CD14-positive monocyte (primary cell): ENCODE measurements around the gene PCCA. TPM values are rescaled to one million over a fixed set of nuclear protein-coding genes. Genes with fewer than 3 reads are reported as not detected.

Experiments used
- DNase-seq, 3 donors: peaks; one replicate each; pipeline ENCODE4 v3.0.0-alpha.2; 2011 to 2022
- H2AFZ ChIP-seq: 2 replicates; pipeline ENCODE4 v1.6.0; 2012; ENCODE audit warnings: mild to moderate bottlenecking, low read depth, low read length, inconsistent platforms; ENCODE audit not compliant: insufficient read depth, poor library complexity, severe bottlenecking
- H3K27ac ChIP-seq, 2 donors: 1 replicate in 1 of 2; 2 replicates in 1 of 2; pipeline ENCODE4 v1.5.1; 2012 to 2013; ENCODE audit warnings: low read length in 2 of 2, control low read depth in 1 of 2, inconsistent platforms in 1 of 2, low read depth in 1 of 2, mild to moderate bottlenecking in 1 of 2
- H3K27me3 ChIP-seq, 2 donors: one replicate each; pipeline versions ENCODE4 v1.6.0 to v1.6.1; 2011 to 2013; ENCODE audit warnings: low read length in 2 of 2; ENCODE audit not compliant: control insufficient read depth in 2 of 2, insufficient read depth in 2 of 2
- H3K36me3 ChIP-seq, 2 donors: replicated peaks in 1 of 2; 1 replicate in 1 of 2; 2 replicates in 1 of 2; pipeline versions ENCODE4 v1.5.1 to v1.6.1; 2012 to 2013; ENCODE audit warnings: low read length in 2 of 2, control low read depth in 1 of 2, inconsistent platforms in 1 of 2, mild to moderate bottlenecking in 1 of 2; ENCODE audit not compliant: insufficient read depth in 2 of 2, control insufficient read depth in 1 of 2
- H3K4me1 ChIP-seq, 2 donors: 1 replicate in 1 of 2; 2 replicates in 1 of 2; pipeline versions ENCODE4 v1.5.1 to v1.6.1; 2012 to 2013; ENCODE audit warnings: low read length in 2 of 2, control low read depth in 1 of 2, inconsistent platforms in 1 of 2, mild to moderate bottlenecking in 1 of 2, moderate library complexity in 1 of 2; ENCODE audit not compliant: insufficient read depth in 2 of 2, control insufficient read depth in 1 of 2
- H3K4me2 ChIP-seq: replicated peaks from 2 replicates; pipeline ENCODE3; 2012; ENCODE audit warnings: low read length, moderate library complexity, mild to moderate bottlenecking; ENCODE audit not compliant: poor library complexity, severe bottlenecking; ENCODE audit errors: extremely low read depth
- H3K4me3 ChIP-seq, 3 experiments: fragments of 200-600 bp in 1 of 3; sonication (generic) in 1 of 3; replicated peaks in 1 of 3; 1 replicate in 2 of 3; 2 replicates in 1 of 3; pipeline ENCODE4 v1.5.1; 2011 to 2013; ENCODE audit warnings: low read length in 3 of 3, mild to moderate bottlenecking in 3 of 3, control low read depth in 2 of 3, low read depth in 2 of 3, inconsistent platforms in 1 of 3, moderate library complexity in 1 of 3
- H3K79me2 ChIP-seq: 2 replicates; pipeline ENCODE4 v1.6.0; 2012; ENCODE audit warnings: mild to moderate bottlenecking, control low read depth, inconsistent platforms, low read length, moderate library complexity; ENCODE audit not compliant: insufficient read depth
- H3K9ac ChIP-seq: 2 replicates; pipeline ENCODE4 v1.6.0; 2017; ENCODE audit warnings: low read length, mild to moderate bottlenecking; ENCODE audit not compliant: insufficient read depth, poor library complexity, severe bottlenecking
- H3K9me3 ChIP-seq, 2 donors: replicated peaks in 1 of 2; 1 replicate in 1 of 2; 2 replicates in 1 of 2; pipeline versions ENCODE4 v1.5.1 to v1.6.1; 2012 to 2013; ENCODE audit warnings: low read length in 2 of 2, control low read depth in 1 of 2; ENCODE audit not compliant: control insufficient read depth in 1 of 2, insufficient read depth in 1 of 2
- H4K20me1 ChIP-seq: 2 replicates; pipeline ENCODE4 v1.6.0; 2012; ENCODE audit warnings: mild to moderate bottlenecking, low read length, control low read depth, moderate library complexity; ENCODE audit not compliant: insufficient read depth
- H3K27ac Mint-ChIP-seq, 7 donors: one replicate each; pipeline ENCODE4 v1.8.0; 2020; ENCODE audit warnings: mild to moderate bottlenecking in 7 of 7, mixed read lengths in 7 of 7, moderate library complexity in 6 of 7, inconsistent platforms in 2 of 7
- H3K27me3 Mint-ChIP-seq, 3 donors: one replicate each; pipeline ENCODE4 v1.8.0; 2021 to 2022; ENCODE audit warnings: low read depth in 3 of 3, mild to moderate bottlenecking in 3 of 3, mixed read lengths in 3 of 3, moderate library complexity in 3 of 3, inconsistent platforms in 1 of 3
- H3K36me3 Mint-ChIP-seq, 2 donors: one replicate each; pipeline ENCODE4 v1.8.0; 2020; ENCODE audit warnings: mixed read lengths in 2 of 2, inconsistent platforms in 1 of 2, mild to moderate bottlenecking in 1 of 2
- H3K4me1 Mint-ChIP-seq: one replicate; pipeline ENCODE4 v1.8.0; 2020; ENCODE audit warnings: mild to moderate bottlenecking, mixed read lengths
- H3K4me3 Mint-ChIP-seq, 2 donors: one replicate each; pipeline ENCODE4 v1.8.0; 2020; ENCODE audit warnings: mild to moderate bottlenecking in 2 of 2, mixed read lengths in 2 of 2, moderate library complexity in 1 of 2
- H3K9me3 Mint-ChIP-seq, 7 donors: one replicate each; pipeline ENCODE4 v1.8.0; 2020 to 2022; ENCODE audit warnings: mixed read lengths in 7 of 7, mild to moderate bottlenecking in 6 of 7, moderate library complexity in 6 of 7, inconsistent platforms in 2 of 7
- CTCF ChIP-seq: fragments of 200-600 bp; IDR thresholded peaks from one replicate; pipeline ENCODE4 v1.8.0; 2022; ENCODE audit warnings: antibody characterized with exemption, mild to moderate bottlenecking
- WGBS: methylation state at CpG from one replicate; pipeline ENCODE4 v1.1.5; 2013; ENCODE audit warnings: missing lambda C conversion rate; ENCODE audit not compliant: insufficient coverage; 5-methylcytosine and 5-hydroxymethylcytosine counted together
- intact Hi-C, 2 donors: fragments of 100-400 bp; cut with micrococcal nuclease; formaldehyde crosslinking; loops; one replicate each; pipeline versions ENCODE4 v1.15.0 to v1.15.1; 2023
- polyA plus RNA-seq, 3 donors: library from polyadenylated mRNA; depleted of rRNA in 1 of 3; unstranded in 2 of 3; stranded (reverse) in 1 of 3; fragments of 300-500 nt in 2 of 3; fragments of >200 nt in 1 of 3; fragmentation: Illumina TruSeq in 2 of 3; gene quantifications; 1 replicate in 2 of 3; 2 replicates in 1 of 3; pipeline ENCODE4 v1.2.3, GENCODE V29; 2012 to 2021

Gene PCCA
- polyA plus RNA-seq, 3 donors: 4.4 to 13.5 (median 11.9) TPM

GRCh38 chr13:100306434-100306999, 217.6 kb downstream of the PCCA start:
- Histone ChIP-seq H2AFZ (no peak overlapping the region), H3K4me3 (no peak overlapping the region), H4K20me1 (no peaks in the 10 kb centered on the region), H3K27ac (no peak overlapping the region), H3K9ac (no peak overlapping the region), H3K4me2 (no peak overlapping the region), H3K9me3 (no peaks in the 10 kb centered on the region), H3K4me1 (no peaks in the 10 kb centered on the region), H3K36me3 (no peaks in the 10 kb centered on the region), H3K27me3 (no peaks in the 10 kb centered on the region), H3K79me2 (no peaks in the 10 kb centered on the region)
- no peak for TF ChIP-seq CTCF
- peaks cover 0 to 9% of the 10 kb centered on the region in 2 donors for H3K36me3 Mint-ChIP-seq
- 91% methylated on average over 4 of the region's 5 CpGs for WGBS
- no peaks in the 10 kb centered on the region for H3K27me3 Mint-ChIP-seq
- DNase-seq: no peak
- H3K27ac Mint-ChIP-seq: no peak overlapping the region
- intact Hi-C loops: no loop called here
- H3K9me3 Mint-ChIP-seq: peaks cover 0 to 3% (median 2%) of the 10 kb centered on the region in 7 donors
- H3K4me3 Mint-ChIP-seq: no peak overlapping the region
- no peaks in the 10 kb centered on the region for H3K4me1 Mint-ChIP-seq

- H3K27ac ChIP-seq: no peak overlapping the region
- intact Hi-C loops: no loop called here
- peaks cover 2 to 13% (median 8%) of the 10 kb centered on the region in 7 donors for H3K9me3 Mint-ChIP-seq
- no peaks in the 10 kb centered on the region for H3K4me1 Mint-ChIP-seq
- no peaks in the 10 kb centered on the region for H3K79me2 ChIP-seq
- no peak overlapping the region for H3K4me3 Mint-ChIP-seq
- H3K36me3 ChIP-seq: no peaks in the 10 kb centered on the region
- TF ChIP-seq CTCF: no peak
- no peaks in the 10 kb centered on the region for H3K27me3 Mint-ChIP-seq
- H3K4me1 ChIP-seq: no peaks in the 10 kb centered on the region
- no peaks in the 10 kb centered on the region for H3K27me3 ChIP-seq
- no CpG with 5 or more reads among the region's 2 CpGs for WGBS
- H3K4me3 ChIP-seq: no peak overlapping the region
- H3K36me3 Mint-ChIP-seq: peaks cover 8 to 19% of the 10 kb centered on the region in 2 donors
- no peak overlapping the region for H3K4me2 ChIP-seq
- no peak for DNase-seq
- no peak overlapping the region for H3K27ac Mint-ChIP-seq
- H4K20me1 ChIP-seq: no peaks in the 10 kb centered on the region
- H3K9me3 ChIP-seq: no peaks in the 10 kb centered on the region
- H3K9ac ChIP-seq: no peak overlapping the region
- H2AFZ ChIP-seq: no peak overlapping the region
Measured at GRCh38 chr13:100314132-100314910, 225.4 kb downstream of the PCCA start.
